OCI-LY7 (cell line): Measurements from ENCODE around the gene MTUS2. TPM values are rescaled to one million over a fixed set of nuclear protein-coding genes. Genes with fewer than 3 reads are reported as not detected.
"Not testable (repeated sequence)": the region's sequence is repeated elsewhere in the genome, so short reads cannot be mapped to it uniquely, and the experiment has no call there.

Experiments used
- BruUV-seq: library from RNA; stranded (reverse); fragments of 400-500 nt; replicated peaks from 2 replicates; lab custom pipeline; 2021; lab: Mats Ljungman, UMichigan
- CTCF ChIA-PET: fragments of 300-600 bp; sonication (Branson Sonifier 250); formaldehyde crosslinking; loops from one replicate; lab custom pipeline; 2022; ENCODE audit warnings: antibody characterized with exemption; ENCODE audit not compliant: unreplicated experiment; lab: Charles Lee
- POLR2A ChIA-PET: fragments of 300-600 bp; sonication (Branson Sonifier 250); formaldehyde crosslinking; loops from one replicate; lab custom pipeline; 2022; ENCODE audit warnings: antibody characterized with exemption; lab: Charles Lee
- DNase-seq: peaks from one replicate; pipeline ENCODE4 v3.0.0-alpha.2; 2015; ENCODE audit warnings: low spot score
- H2AFZ ChIP-seq: fragments of 200-600 bp; sonication (generic), shearing (Covaris generic); 2 replicates; pipeline ENCODE4 v1.6.1; 2014; ENCODE audit warnings: mild to moderate bottlenecking, antibody characterized with exemption, low read length, moderate library complexity
- H3K27ac ChIP-seq: fragments of 200-600 bp; sonication (generic); 2 replicates; pipeline ENCODE4 v1.5.1; 2014; ENCODE audit warnings: mixed run types, low read depth, mild to moderate bottlenecking, moderate library complexity, low read length, inconsistent platforms; ENCODE audit not compliant: poor library complexity, severe bottlenecking
- H3K36me3 ChIP-seq: fragments of 200-600 bp; sonication (generic); 2 replicates; pipeline ENCODE4 v1.6.1; 2014; ENCODE audit warnings: mild to moderate bottlenecking, antibody characterized with exemption, low read length, moderate library complexity, mixed read lengths; ENCODE audit not compliant: insufficient read depth
- H3K4me1 ChIP-seq: fragments of 200-600 bp; sonication (generic); 2 replicates; pipeline ENCODE4 v1.5.1; 2014; ENCODE audit warnings: mild to moderate bottlenecking, low read length; ENCODE audit not compliant: insufficient read depth, poor library complexity, severe bottlenecking
- H3K4me2 ChIP-seq: fragments of 200-600 bp; sonication (generic); 2 replicates; pipeline ENCODE4 v1.6.1; 2014; ENCODE audit warnings: mild to moderate bottlenecking, low read length
- H3K4me3 ChIP-seq: fragments of 200-600 bp; sonication (generic); 2 replicates; pipeline ENCODE4 v1.5.1; 2014; ENCODE audit warnings: mild to moderate bottlenecking, low read depth, low read length; ENCODE audit not compliant: poor library complexity, severe bottlenecking
- H3K79me2 ChIP-seq: fragments of 200-600 bp; sonication (generic); 2 replicates; pipeline ENCODE4 v1.6.1; 2016; ENCODE audit warnings: low read depth, mild to moderate bottlenecking, low read length, moderate library complexity, mixed read lengths; ENCODE audit not compliant: insufficient read depth
- H3K9me2 ChIP-seq: fragments of 200-600 bp; sonication (generic); 2 replicates; pipeline ENCODE4 v1.6.1; 2016; ENCODE audit warnings: mild to moderate bottlenecking, low read length, mixed read lengths; ENCODE audit not compliant: insufficient read depth
- H3K9me3 ChIP-seq: fragments of 200-600 bp; sonication (generic); 2 replicates; pipeline ENCODE4 v1.6.1; 2014; ENCODE audit warnings: mild to moderate bottlenecking, mixed run types, low read length, mixed read lengths
- H4K20me1 ChIP-seq: fragments of 200-600 bp; sonication (generic); 2 replicates; pipeline ENCODE4 v1.6.1; 2014; ENCODE audit warnings: mild to moderate bottlenecking, antibody characterized with exemption, low read length, moderate library complexity, mixed read lengths; ENCODE audit not compliant: insufficient read depth
- EZH2phosphoT487 ChIP-seq: fragments of 200-600 bp; sonication (generic); IDR thresholded peaks from 2 replicates; pipeline ENCODE4 v1.6.1; 2018; ENCODE audit warnings: low read depth, borderline replicate concordance, mild to moderate bottlenecking, mixed run types, antibody characterized with exemption, low read length, moderate library complexity, mixed read lengths
- intact Hi-C: fragments of 100-400 bp; cut with micrococcal nuclease; formaldehyde crosslinking; loops from one replicate; pipeline ENCODE4 v1.10.0; 2022; ENCODE audit not compliant: unreplicated experiment
- total RNA-seq, 2 experiments: library from RNA; depleted of rRNA in 1 of 2; stranded (reverse); fragments of >200 nt in 1 of 2; shearing (Covaris generic) in 1 of 2; gene quantifications; 2 replicates each; pipeline ENCODE4 v1.2.3, GENCODE V29; 2014 to 2022
- TF ChIP-seq, protein P1 (sequence below): fragments of 200-600 bp; sonication (generic); conservative IDR thresholded peaks from 2 replicates; pipeline ENCODE4 v1.5.1; 2014; ENCODE audit warnings: mild to moderate bottlenecking, antibody characterized with exemption, low read length, moderate library complexity, mixed read lengths

The MTUS2 gene
- total RNA-seq, 2 experiments from 2014 or later, result 0.16 to 9.8 TPM

- H3K4me3 ChIP-seq, result no peak overlapping the region
- H3K79me2 ChIP-seq, result no peaks in the 10 kb centered on the region
- peak overlapping the region; percentile 11 for H3K4me2 ChIP-seq
- no peak overlapping the region for H2AFZ ChIP-seq
- H3K4me1 ChIP-seq, result peaks cover 8% of the 10 kb centered on the region
- no peaks in the 10 kb centered on the region for H3K36me3 ChIP-seq
- peak; percentile 4 for DNase-seq
- peak overlapping the region; percentile 17 for H3K27ac ChIP-seq
- no TSS peak for BruUV-seq
- CTCF ChIA-PET, result no interaction called here
- no peaks in the 10 kb centered on the region for H3K9me3 ChIP-seq
- H3K9me2 ChIP-seq, result no peaks in the 10 kb centered on the region
- H4K20me1 ChIP-seq, result no peaks in the 10 kb centered on the region
- TF ChIP-seq, protein P1, sequence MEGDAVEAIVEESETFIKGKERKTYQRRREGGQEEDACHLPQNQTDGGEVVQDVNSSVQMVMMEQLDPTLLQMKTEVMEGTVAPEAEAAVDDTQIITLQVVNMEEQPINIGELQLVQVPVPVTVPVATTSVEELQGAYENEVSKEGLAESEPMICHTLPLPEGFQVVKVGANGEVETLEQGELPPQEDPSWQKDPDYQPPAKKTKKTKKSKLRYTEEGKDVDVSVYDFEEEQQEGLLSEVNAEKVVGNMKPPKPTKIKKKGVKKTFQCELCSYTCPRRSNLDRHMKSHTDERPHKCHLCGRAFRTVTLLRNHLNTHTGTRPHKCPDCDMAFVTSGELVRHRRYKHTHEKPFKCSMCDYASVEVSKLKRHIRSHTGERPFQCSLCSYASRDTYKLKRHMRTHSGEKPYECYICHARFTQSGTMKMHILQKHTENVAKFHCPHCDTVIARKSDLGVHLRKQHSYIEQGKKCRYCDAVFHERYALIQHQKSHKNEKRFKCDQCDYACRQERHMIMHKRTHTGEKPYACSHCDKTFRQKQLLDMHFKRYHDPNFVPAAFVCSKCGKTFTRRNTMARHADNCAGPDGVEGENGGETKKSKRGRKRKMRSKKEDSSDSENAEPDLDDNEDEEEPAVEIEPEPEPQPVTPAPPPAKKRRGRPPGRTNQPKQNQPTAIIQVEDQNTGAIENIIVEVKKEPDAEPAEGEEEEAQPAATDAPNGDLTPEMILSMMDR, result no peak
- TF ChIP-seq EZH2phosphoT487, result no peak
- POLR2A ChIA-PET, result interaction anchor here (0.7 kb wide), 1 partner anchor 692 kb away, joined by 3 read pairs; no protein-coding TSS in a partner anchor
- intact Hi-C loops, result no loop called here
Observed at GRCh38 chr13:29196409-29197074, 376.4 kb downstream of the MTUS2 start.

GRCh38 chr13:29202753-29203152 is 382.6 kb downstream of the MTUS2 start:
- intact Hi-C loops, H3K4me3 ChIP-seq, H3K36me3 ChIP-seq, H3K4me1 ChIP-seq, H3K9me3 ChIP-seq, H3K27ac ChIP-seq, H2AFZ ChIP-seq, DNase-seq, H3K4me2 ChIP-seq, H3K9me2 ChIP-seq, BruUV-seq, H4K20me1 ChIP-seq, CTCF ChIA-PET, POLR2A ChIA-PET, H3K79me2 ChIP-seq: not testable (repeated sequence)

DNA sequence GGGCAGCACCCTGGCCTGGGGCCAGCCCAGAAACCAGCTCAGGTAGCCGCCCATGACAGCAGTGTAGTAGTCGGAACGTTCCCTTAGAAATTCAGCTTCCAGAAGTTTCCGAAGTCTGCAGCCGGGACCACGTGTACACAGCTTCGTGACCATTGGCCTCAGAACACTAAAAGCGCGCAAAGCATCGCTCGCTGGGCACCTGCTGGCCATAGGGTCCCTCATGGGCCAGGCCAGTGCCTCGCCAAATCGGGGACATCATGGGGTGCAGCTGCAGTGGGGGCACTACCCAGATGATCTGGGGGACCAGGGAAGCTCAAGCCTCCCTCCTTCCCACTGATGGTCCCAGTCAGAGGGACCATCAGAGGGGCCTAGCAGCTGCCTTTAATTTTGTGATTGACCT is 384.5 kb downstream of the MTUS2 start:
- Histone ChIP-seq H3K9me2 (no peaks in the 10 kb centered on the region), H3K27ac (no peak overlapping the region), H3K79me2 (no peaks in the 10 kb centered on the region), H3K36me3 (no peaks in the 10 kb centered on the region), H3K4me2 (no peak overlapping the region), H3K4me3 (no peak overlapping the region), H2AFZ (no peak overlapping the region), H3K9me3 (no peaks in the 10 kb centered on the region), H3K4me1 (no peaks in the 10 kb centered on the region), H4K20me1 (no peaks in the 10 kb centered on the region)
- no peak for TF ChIP-seq EZH2phosphoT487
- TF ChIP-seq, protein P1, result no peak
- CTCF ChIA-PET, result no interaction called here
- no peak for DNase-seq
- POLR2A ChIA-PET, result no interaction called here
- no TSS peak for BruUV-seq
- intact Hi-C loops, result no loop called here
